ENCODE data around the gene ADAM10. TPM values are rescaled to one million over a fixed set of nuclear protein-coding genes. Genes with fewer than 3 reads are reported as not detected.

ADAM10 gene
- total and polyA plus RNA-seq, 2 of the 8 experiments (the other 6 are each of a cell fraction or from before 2014, with no cell fraction given) = 46.5 to 163 TPM

DNA sequence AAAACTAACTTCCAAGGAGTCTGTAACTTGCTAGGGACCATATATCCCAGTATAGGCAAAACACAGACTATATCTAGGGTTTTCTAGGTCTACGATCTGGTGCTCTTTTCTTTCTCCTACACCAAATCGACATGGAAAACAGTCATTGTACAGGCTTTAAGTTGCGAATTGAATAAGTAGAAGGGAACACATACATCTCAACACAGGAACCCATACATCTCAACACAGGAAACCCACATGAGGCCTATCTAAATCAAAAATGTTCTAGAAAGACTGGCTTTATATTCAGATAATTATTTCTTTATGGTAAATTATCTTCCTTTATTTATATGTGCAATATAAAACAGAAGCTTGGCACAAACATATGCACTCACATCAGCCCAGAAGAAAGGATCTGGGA lies 126.6 kb downstream of the ADAM10 start:
- Histone ChIP-seq H4K5ac (ENCODE audit: insufficient read length, low read depth, low read length) (no peak overlapping the region), H2BK20ac (ENCODE audit: low read length) (no peak overlapping the region), H3K27ac (ENCODE audit: low read depth, low read length) (no peak overlapping the region), H4K91ac (replicated peaks; ENCODE audit: insufficient read length, low read length) (no peak overlapping the region), H2AFZ (ENCODE audit: low read length) (no peak overlapping the region), H3K4me2 (ENCODE audit: insufficient read depth in 1 of 2, low read depth in 2 of 2, low read length in 2 of 2) (no peak overlapping the region), H3K18ac (ENCODE audit: extremely low read depth, low read length) (no peak overlapping the region), H3K27me3 (replicated peaks in 1 of 4; ENCODE audit: control insufficient read depth in 3 of 4, extremely low read depth in 1 of 4, insufficient read depth in 3 of 4, low read length in 3 of 4) (no peaks in the 10 kb centered on the region), H2BK15ac (ENCODE audit: low read length) (no peak overlapping the region), H3K23ac (ENCODE audit: insufficient read length) (no peak overlapping the region), H4K20me1 (replicated peaks in 1 of 2; ENCODE audit: control insufficient read depth in 1 of 2, insufficient read depth in 2 of 2, low read length in 2 of 2) (no peaks in the 10 kb centered on the region), H3K79me1 (ENCODE audit: low read depth, low read length) (no peaks in the 10 kb centered on the region), H2BK12ac (ENCODE audit: low read depth, low read length) (no peak overlapping the region), H3K36me3 (ENCODE audit: control insufficient read depth in 2 of 4, insufficient read depth in 4 of 4, low read length in 3 of 4) (peaks cover 0 to 8% (median 4%) of the 10 kb centered on the region in 4 experiments; a peak in 3 of 8 replicates), H3K56ac (replicated peaks; ENCODE audit: insufficient read length, low read depth, low read length) (no peak overlapping the region), H3K14ac (ENCODE audit: insufficient read length) (no peak overlapping the region), H3K79me2 (ENCODE audit: control insufficient read depth in 1 of 2, insufficient read depth in 2 of 2, low read length in 2 of 2) (peaks cover 0 to 2% of the 10 kb centered on the region in 2 experiments; a peak in 1 of 4 replicates), H3K9ac (replicated peaks in 1 of 4; ENCODE audit: extremely low read depth in 1 of 4, low read depth in 3 of 4, low read length in 3 of 4) (no peak overlapping the region), H3K4ac (replicated peaks; ENCODE audit: insufficient read length, low read depth, low read length) (no peak overlapping the region), H3K4me1 (replicated peaks in 1 of 4; ENCODE audit: control insufficient read depth in 3 of 4, insufficient read depth in 4 of 4, low read length in 3 of 4) (no peaks in the 10 kb centered on the region), H2BK120ac (replicated peaks; ENCODE audit: low read depth, low read length) (no peak overlapping the region), H2BK5ac (ENCODE audit: low read depth, low read length) (no peak overlapping the region), H4K8ac (ENCODE audit: extremely low read depth, insufficient read depth, low read length) (no peak overlapping the region), H3K4me3 (ENCODE audit: extremely low read depth in 1 of 4, insufficient read depth in 2 of 4, low read depth in 3 of 4, low read length in 4 of 4) (no peak overlapping the region), H2AK5ac (ENCODE audit: low read depth, low read length) (no peak overlapping the region), H3K9me3 (ENCODE audit: insufficient read depth in 2 of 2, low read depth in 1 of 2, low read length in 1 of 2) (no peaks in the 10 kb centered on the region; a peak in 1 of 4 replicates), H3K23me2 (ENCODE audit: low read depth, low read length) (no peaks in the 10 kb centered on the region; the same call in 1 of the 2 replicates)
- ChIA-PET CTCF (ENCODE audit: partially characterized antibody) (no interaction called here), POLR2A (ENCODE audit: partially characterized antibody) (no interaction called here)
- DNase-seq (ENCODE audit: low read depth in 1 of 2, low spot score in 2 of 2) = no peak
- no peak for TF ChIP-seq USF2 (IDR thresholded peaks at IDR 0.05; ENCODE audit: low read length)
- no peak for TF ChIP-seq EZH2 (IDR thresholded peaks at IDR 0.05; ENCODE audit: low read depth, low read length, severe bottlenecking)
- TF ChIP-seq SRF (IDR thresholded peaks at IDR 0.05; ENCODE audit: low read depth, low read length) = no peak
- TF ChIP-seq SP2 (IDR thresholded peaks at IDR 0.05; ENCODE audit: low read length) = no peak
- TF ChIP-seq, protein P1, sequence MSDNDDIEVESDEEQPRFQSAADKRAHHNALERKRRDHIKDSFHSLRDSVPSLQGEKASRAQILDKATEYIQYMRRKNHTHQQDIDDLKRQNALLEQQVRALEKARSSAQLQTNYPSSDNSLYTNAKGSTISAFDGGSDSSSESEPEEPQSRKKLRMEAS (IDR thresholded peaks at IDR 0.05) = no peak
- TF ChIP-seq EP300 (IDR thresholded peaks at IDR 0.05; ENCODE audit: borderline replicate concordance in 1 of 2, low read depth in 2 of 2, low read length in 2 of 2) = no peak
- no peak for TF ChIP-seq SP1 (IDR thresholded peaks at IDR 0.05; ENCODE audit: low read depth, low read length)
- TF ChIP-seq NANOG (IDR thresholded peaks at IDR 0.05; ENCODE audit: insufficient read depth, low read depth, low read length, poor library complexity, severe bottlenecking) = no peak
- TF ChIP-seq POU5F1 (IDR thresholded peaks at IDR 0.05; ENCODE audit: low read depth, low read length) = no peak
- TF ChIP-seq BRCA1 (IDR thresholded peaks at IDR 0.05; ENCODE audit: low read depth, low read length) = no peak
- TF ChIP-seq CREB1 (IDR thresholded peaks at IDR 0.05) = no peak
- FAIRE-seq = no peak
- WGBS, 2 experiments (ENCODE audit: extremely low coverage in 1 of 2, insufficient coverage in 1 of 2, insufficient read length in 1 of 2, insufficient replicate concordance in 2 of 2, low coverage in 1 of 2, low lambda C conversion rate in 2 of 2, missing lambda C conversion rate in 1 of 2) = 78% methylated on average over 3 of the region's 3 CpGs; no CpG with 5 or more reads in 1 of the 2 experiments

All from H1 (cell line).